GM12878 (cell line): ENCODE data around the gene PTPRS.

Source experiments
- BHLHE40 ChIP-seq, 2 experiments: fragments of 450-650 bp in 1 of 2; IDR thresholded peaks; 2 replicates each; pipeline ENCODE4 v1.6.1; 2011 to 2017; ENCODE audit warnings: low read depth in 2 of 2, borderline replicate concordance in 1 of 2, improper control_type of control experiment in 1 of 2, low read length in 1 of 2, mild to moderate bottlenecking in 1 of 2
- CHD2 ChIP-seq: IDR thresholded peaks from 2 replicates; pipeline ENCODE4 v1.6.1; 2011; ENCODE audit warnings: low read depth, low read length, improper control_type of control experiment, borderline replicate concordance
- DPF2 ChIP-seq: fragments of 450-650 bp; IDR thresholded peaks from 2 replicates; pipeline ENCODE4 v1.6.1; 2017; ENCODE audit warnings: mild to moderate bottlenecking
- ETV6 ChIP-seq, 2 experiments: fragments of 450-650 bp in 1 of 2; IDR thresholded peaks in 1 of 2; conservative IDR thresholded peaks in 1 of 2; 2 replicates each; pipeline ENCODE4 v1.6.1; 2014; ENCODE audit warnings: antibody characterized with exemption in 1 of 2, borderline replicate concordance in 1 of 2, low read depth in 1 of 2, mild to moderate bottlenecking in 1 of 2, moderate library complexity in 1 of 2
- FOXK2 ChIP-seq: fragments of 450-650 bp; IDR thresholded peaks from 2 replicates; pipeline ENCODE4 v1.6.1; 2017; ENCODE audit warnings: mild to moderate bottlenecking, moderate library complexity
- LARP7 ChIP-seq: fragments of 450-650 bp; IDR thresholded peaks from 2 replicates; pipeline ENCODE4 v1.6.1; 2017; ENCODE audit warnings: mild to moderate bottlenecking
- MYB ChIP-seq: fragments of 150-350 bp; IDR thresholded peaks from 2 replicates; pipeline ENCODE4 v1.6.1; 2014; ENCODE audit warnings: mild to moderate bottlenecking, low read depth, low read length, borderline replicate concordance
- POLR2A ChIP-seq: IDR thresholded peaks from 2 replicates; pipeline ENCODE4 v1.6.1; 2011; ENCODE audit warnings: low read depth, mild to moderate bottlenecking, low read length
- SUZ12 ChIP-seq: fragments of 200-600 bp; sonication (generic); IDR thresholded peaks from one replicate; pipeline ENCODE4 v1.6.1; 2018; ENCODE audit warnings: antibody characterized with exemption, mild to moderate bottlenecking; ENCODE audit not compliant: unreplicated experiment
- ZZZ3 ChIP-seq: IDR thresholded peaks from 2 replicates; pipeline ENCODE4 v1.6.1; 2011; ENCODE audit warnings: low read depth; ENCODE audit not compliant: control insufficient read depth, insufficient read length
- TF ChIP-seq, protein P1 (sequence below), 3 experiments: IDR thresholded peaks in 2 of 3; conservative IDR thresholded peaks in 1 of 3; 2 replicates each; pipeline ENCODE4 v1.5.1; 2011; ENCODE audit warnings: low read depth in 3 of 3, low read length in 3 of 3, mild to moderate bottlenecking in 3 of 3, control low read depth in 2 of 3, moderate library complexity in 2 of 3, inconsistent platforms in 1 of 3, mixed read lengths in 1 of 3; ENCODE audit not compliant: control insufficient read depth in 2 of 3, insufficient read depth in 1 of 3; ENCODE audit errors: extremely low read depth in 1 of 3
- TF ChIP-seq, protein P2 (sequence below): fragments of 450-650 bp; IDR thresholded peaks from 2 replicates; pipeline ENCODE4 v1.6.1; 2017; ENCODE audit warnings: mild to moderate bottlenecking
- TF ChIP-seq, protein P3 (sequence below): fragments of 450-650 bp; IDR thresholded peaks from 2 replicates; pipeline ENCODE4 v1.6.1; 2017; ENCODE audit warnings: antibody characterized with exemption, mild to moderate bottlenecking, moderate library complexity
- TF ChIP-seq, protein P4 (sequence below): fragments of 150-350 bp; IDR thresholded peaks from 2 replicates; pipeline ENCODE4 v1.6.1; 2016; ENCODE audit warnings: low read depth, low read length

DNA sequence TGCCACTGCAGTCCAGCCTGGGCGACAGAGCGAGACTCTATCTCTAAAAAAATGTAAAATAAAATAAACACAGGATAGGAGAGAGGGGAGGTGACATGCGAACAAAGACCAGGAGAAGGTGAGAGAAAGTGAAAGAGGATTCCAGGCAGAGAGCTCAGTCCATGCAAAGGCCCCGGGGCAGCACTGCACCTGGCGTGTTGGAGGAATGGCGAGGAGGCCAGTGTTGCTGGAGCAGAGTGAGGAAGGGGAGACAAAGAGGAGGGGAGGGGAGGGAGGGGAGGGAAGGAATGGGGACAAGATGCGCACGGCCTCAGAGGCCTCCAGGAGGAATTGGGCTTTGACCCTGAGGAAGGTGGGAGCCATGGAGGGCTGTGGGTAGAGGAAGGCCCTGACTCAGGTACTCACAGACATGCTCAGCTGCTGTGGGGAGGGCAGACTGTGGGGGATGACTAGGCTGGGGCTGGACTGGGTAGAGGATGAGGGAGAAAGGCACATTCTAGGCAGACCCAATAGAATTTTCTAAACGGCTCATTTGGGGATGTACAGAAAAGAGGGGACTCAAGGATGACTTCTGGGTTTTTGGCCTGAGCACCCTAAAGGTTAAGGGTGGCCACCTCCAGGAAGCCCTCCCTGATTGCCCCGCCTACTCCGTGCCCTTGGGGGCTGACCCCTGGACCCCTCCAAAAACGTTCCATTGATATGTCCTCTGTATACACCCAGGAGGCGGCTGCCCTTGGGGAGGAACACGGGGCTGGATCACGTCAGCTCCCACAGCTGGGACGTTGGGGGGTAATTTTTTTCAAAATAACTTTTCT, 43.9 kb downstream of the PTPRS start:
- TF ChIP-seq, protein P1, sequence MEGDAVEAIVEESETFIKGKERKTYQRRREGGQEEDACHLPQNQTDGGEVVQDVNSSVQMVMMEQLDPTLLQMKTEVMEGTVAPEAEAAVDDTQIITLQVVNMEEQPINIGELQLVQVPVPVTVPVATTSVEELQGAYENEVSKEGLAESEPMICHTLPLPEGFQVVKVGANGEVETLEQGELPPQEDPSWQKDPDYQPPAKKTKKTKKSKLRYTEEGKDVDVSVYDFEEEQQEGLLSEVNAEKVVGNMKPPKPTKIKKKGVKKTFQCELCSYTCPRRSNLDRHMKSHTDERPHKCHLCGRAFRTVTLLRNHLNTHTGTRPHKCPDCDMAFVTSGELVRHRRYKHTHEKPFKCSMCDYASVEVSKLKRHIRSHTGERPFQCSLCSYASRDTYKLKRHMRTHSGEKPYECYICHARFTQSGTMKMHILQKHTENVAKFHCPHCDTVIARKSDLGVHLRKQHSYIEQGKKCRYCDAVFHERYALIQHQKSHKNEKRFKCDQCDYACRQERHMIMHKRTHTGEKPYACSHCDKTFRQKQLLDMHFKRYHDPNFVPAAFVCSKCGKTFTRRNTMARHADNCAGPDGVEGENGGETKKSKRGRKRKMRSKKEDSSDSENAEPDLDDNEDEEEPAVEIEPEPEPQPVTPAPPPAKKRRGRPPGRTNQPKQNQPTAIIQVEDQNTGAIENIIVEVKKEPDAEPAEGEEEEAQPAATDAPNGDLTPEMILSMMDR (IDR thresholded peaks at IDR 0.05 in 2 of 3, conservative IDR thresholded peaks at IDR 0.05 in 1 of 3; ENCODE audit: control insufficient read depth in 2 of 3, extremely low read depth in 1 of 3, insufficient read depth in 1 of 3, low read depth in 3 of 3, low read length in 3 of 3): no peak
- TF ChIP-seq, protein P2, sequence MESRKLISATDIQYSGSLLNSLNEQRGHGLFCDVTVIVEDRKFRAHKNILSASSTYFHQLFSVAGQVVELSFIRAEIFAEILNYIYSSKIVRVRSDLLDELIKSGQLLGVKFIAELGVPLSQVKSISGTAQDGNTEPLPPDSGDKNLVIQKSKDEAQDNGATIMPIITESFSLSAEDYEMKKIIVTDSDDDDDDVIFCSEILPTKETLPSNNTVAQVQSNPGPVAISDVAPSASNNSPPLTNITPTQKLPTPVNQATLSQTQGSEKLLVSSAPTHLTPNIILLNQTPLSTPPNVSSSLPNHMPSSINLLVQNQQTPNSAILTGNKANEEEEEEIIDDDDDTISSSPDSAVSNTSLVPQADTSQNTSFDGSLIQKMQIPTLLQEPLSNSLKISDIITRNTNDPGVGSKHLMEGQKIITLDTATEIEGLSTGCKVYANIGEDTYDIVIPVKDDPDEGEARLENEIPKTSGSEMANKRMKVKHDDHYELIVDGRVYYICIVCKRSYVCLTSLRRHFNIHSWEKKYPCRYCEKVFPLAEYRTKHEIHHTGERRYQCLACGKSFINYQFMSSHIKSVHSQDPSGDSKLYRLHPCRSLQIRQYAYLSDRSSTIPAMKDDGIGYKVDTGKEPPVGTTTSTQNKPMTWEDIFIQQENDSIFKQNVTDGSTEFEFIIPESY: no peak
- TF ChIP-seq, protein P3, sequence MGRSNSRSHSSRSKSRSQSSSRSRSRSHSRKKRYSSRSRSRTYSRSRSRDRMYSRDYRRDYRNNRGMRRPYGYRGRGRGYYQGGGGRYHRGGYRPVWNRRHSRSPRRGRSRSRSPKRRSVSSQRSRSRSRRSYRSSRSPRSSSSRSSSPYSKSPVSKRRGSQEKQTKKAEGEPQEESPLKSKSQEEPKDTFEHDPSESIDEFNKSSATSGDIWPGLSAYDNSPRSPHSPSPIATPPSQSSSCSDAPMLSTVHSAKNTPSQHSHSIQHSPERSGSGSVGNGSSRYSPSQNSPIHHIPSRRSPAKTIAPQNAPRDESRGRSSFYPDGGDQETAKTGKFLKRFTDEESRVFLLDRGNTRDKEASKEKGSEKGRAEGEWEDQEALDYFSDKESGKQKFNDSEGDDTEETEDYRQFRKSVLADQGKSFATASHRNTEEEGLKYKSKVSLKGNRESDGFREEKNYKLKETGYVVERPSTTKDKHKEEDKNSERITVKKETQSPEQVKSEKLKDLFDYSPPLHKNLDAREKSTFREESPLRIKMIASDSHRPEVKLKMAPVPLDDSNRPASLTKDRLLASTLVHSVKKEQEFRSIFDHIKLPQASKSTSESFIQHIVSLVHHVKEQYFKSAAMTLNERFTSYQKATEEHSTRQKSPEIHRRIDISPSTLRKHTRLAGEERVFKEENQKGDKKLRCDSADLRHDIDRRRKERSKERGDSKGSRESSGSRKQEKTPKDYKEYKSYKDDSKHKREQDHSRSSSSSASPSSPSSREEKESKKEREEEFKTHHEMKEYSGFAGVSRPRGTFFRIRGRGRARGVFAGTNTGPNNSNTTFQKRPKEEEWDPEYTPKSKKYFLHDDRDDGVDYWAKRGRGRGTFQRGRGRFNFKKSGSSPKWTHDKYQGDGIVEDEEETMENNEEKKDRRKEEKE: no peak
- TF ChIP-seq FOXK2 (no peak), BHLHE40 (IDR thresholded peaks at IDR 0.05; ENCODE audit: borderline replicate concordance in 1 of 2, low read depth in 2 of 2, low read length in 1 of 2) (no peak), POLR2A (no peak), DPF2 (no peak), CHD2 (no peak), SUZ12 (no peak), LARP7 (no peak), ETV6 (conservative IDR thresholded peaks at IDR 0.05 in 1 of 2, IDR thresholded peaks at IDR 0.05 in 1 of 2; ENCODE audit: borderline replicate concordance in 1 of 2, low read depth in 1 of 2) (no peak), MYB (no peak), ZZZ3 (no peak)
- TF ChIP-seq, protein P4, sequence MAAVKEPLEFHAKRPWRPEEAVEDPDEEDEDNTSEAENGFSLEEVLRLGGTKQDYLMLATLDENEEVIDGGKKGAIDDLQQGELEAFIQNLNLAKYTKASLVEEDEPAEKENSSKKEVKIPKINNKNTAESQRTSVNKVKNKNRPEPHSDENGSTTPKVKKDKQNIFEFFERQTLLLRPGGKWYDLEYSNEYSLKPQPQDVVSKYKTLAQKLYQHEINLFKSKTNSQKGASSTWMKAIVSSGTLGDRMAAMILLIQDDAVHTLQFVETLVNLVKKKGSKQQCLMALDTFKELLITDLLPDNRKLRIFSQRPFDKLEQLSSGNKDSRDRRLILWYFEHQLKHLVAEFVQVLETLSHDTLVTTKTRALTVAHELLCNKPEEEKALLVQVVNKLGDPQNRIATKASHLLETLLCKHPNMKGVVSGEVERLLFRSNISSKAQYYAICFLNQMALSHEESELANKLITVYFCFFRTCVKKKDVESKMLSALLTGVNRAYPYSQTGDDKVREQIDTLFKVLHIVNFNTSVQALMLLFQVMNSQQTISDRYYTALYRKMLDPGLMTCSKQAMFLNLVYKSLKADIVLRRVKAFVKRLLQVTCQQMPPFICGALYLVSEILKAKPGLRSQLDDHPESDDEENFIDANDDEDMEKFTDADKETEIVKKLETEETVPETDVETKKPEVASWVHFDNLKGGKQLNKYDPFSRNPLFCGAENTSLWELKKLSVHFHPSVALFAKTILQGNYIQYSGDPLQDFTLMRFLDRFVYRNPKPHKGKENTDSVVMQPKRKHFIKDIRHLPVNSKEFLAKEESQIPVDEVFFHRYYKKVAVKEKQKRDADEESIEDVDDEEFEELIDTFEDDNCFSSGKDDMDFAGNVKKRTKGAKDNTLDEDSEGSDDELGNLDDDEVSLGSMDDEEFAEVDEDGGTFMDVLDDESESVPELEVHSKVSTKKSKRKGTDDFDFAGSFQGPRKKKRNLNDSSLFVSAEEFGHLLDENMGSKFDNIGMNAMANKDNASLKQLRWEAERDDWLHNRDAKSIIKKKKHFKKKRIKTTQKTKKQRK: no peak
